Measurements from ENCODE around the gene SLC43A3. TPM values are rescaled to one million over a fixed set of nuclear protein-coding genes. Genes with fewer than 3 reads are reported as not detected.

Gene SLC43A3
- total RNA-seq, 1 donor: 74.3 TPM

GRCh38 chr11:57402188-57403002 is 24.5 kb downstream of the SLC43A3 start:
- H3K4me3 ChIP-seq (ENCODE audit: low read depth, low read length): no peak overlapping the region
- DNase-seq (ENCODE audit: low read depth): peak; percentile 14
- TF ChIP-seq CTCF (IDR thresholded peaks at IDR 0.05; ENCODE audit: insufficient read depth, low read length): no peak

DNA sequence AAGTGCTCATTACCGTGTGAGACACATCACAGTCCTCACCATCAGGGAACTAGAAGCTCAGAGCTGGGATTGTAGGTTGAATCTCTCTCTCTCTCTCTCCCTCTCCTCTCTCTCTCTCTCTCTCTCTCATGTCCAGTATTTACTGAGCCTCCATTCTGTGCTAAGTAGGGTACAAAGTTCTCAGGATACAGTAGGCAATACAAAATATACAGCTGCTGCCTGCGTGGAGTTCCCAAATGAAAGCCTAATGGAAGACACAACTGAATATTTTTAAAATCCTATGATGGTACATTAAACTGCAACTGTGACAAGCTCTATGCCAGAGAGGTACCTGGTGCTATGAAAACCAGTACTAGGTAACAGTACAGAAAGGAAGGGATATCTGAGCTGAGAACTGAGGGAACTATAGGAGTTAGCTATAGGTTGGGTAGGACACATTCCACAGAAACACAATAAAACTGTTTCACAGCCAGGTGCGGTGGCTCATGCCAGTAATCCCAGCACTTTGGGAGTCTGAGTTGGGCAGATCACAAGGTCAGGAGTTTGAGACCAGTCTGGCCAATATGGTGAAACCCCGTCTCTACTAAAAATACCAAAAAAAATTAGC is 26.8 kb downstream of the SLC43A3 start:
- TF ChIP-seq CTCF (IDR thresholded peaks at IDR 0.05; ENCODE audit: insufficient read depth, low read length): no peak
- no peak overlapping the region for H3K4me3 ChIP-seq (ENCODE audit: low read depth, low read length)

GRCh38 chr11:57399221-57399620 is 27.7 kb downstream of the SLC43A3 start:
- no peak overlapping the region for H3K4me3 ChIP-seq (ENCODE audit: low read depth, low read length)
- no peak for TF ChIP-seq CTCF (IDR thresholded peaks at IDR 0.05; ENCODE audit: insufficient read depth, low read length)
- no peak for DNase-seq (ENCODE audit: low read depth)

More for the DNA sequence above, 26.8 kb downstream of the SLC43A3 start:
- no peak for DNase-seq (ENCODE audit: low read depth)

- TF ChIP-seq CTCF (IDR thresholded peaks at IDR 0.05; ENCODE audit: insufficient read depth, low read length): no peak
- no peak for DNase-seq (ENCODE audit: low read depth)
These were observed 29.4 kb downstream of the SLC43A3 start for GRCh38 chr11:57397394-57397990.

GRCh38 chr11:57396744-57397143 is 30.2 kb downstream of the SLC43A3 start:
- no peak for TF ChIP-seq CTCF (IDR thresholded peaks at IDR 0.05; ENCODE audit: insufficient read depth, low read length)
- DNase-seq (ENCODE audit: low read depth): no peak
- H3K4me3 ChIP-seq (ENCODE audit: low read depth, low read length): no peak overlapping the region

More at GRCh38 chr11:57397394-57397990, 29.4 kb downstream of the SLC43A3 start:
- H3K4me3 ChIP-seq (ENCODE audit: low read depth, low read length): no peak overlapping the region

DNA sequence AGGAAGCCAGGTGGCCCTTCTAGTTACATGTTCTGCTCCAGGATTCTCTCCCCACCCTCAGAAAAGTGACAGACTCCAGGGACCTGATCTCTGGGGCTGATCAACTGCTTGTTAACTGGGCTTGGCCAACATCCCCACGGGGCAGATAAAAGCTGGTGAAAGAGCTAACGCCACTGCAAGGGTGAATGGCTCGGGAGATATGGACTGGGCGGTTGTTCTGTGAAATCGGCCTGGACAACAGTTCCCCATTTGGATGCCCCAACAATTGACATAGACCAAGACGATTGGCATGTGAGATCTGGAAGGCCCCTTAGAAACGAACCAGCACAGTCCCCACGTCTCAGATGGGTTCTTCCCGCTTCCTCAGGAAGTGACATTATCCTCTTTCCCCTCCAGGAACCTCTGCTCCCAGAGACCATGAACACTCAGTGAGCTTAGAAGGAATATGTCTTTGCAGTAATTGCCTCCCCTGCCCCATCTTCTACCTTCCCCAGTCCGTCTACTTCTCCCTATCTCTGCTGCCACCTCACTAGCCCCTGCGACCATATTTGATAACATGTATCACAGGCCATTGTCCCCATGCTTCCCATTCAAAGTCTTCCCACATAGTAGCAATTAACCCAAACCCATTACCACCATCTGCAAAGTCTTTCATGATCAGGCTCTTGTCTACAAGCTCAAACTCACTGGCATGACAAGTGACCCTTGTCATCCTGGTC is 30.9 kb downstream of the SLC43A3 start:
- no peak for TF ChIP-seq CTCF (IDR thresholded peaks at IDR 0.05; ENCODE audit: insufficient read depth, low read length)
- DNase-seq (ENCODE audit: low read depth): no peak
- no peak overlapping the region for H3K4me3 ChIP-seq (ENCODE audit: low read depth, low read length)
